ENCODE data around the gene TNFRSF1A.

Gene TNFRSF1A

DNA sequence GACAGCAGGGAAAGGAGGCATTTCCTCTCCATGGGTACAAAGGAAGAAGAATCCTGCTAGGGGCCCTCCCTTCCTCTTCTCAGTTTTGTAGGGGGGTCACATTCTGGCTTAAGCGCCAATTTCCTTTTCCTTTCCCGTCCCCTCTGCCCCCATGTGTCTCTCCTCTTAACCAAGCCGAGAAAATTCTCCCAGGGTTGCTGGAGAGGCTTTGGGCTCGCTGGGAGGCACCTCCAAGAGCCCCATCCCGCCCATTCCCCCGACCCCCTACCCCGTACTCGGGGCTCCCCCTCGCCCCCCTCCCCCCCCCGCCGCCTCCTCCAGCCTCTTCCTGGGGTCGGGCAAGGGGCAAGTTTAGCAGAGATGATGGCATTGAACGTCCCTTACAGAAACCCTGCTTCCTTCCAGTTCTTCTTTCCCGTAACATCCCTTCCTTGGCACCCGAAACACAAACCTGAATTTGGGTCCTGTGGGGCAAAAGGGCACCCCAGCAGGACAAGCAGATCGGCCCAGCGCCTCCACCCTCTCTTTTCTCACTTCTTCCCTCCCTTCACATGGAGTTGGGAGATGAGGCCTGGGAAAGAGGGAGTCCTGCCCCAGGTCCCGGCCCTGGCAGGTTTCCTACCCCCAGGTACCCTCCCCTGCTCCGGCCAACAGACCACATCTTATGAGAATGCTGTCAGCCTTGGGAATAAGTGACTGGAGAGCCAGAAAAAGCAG is 17.7 kb downstream of the TNFRSF1A start:
- no peaks in the 10 kb centered on the region for H3K9me3 ChIP-seq
- peak overlapping the region; percentile 45 for H3K4me3 ChIP-seq
- peaks cover 33% of the 10 kb centered on the region for H4K20me1 ChIP-seq
- peak overlapping the region; percentile 77 for H3K9ac ChIP-seq
- peaks cover 22% of the 10 kb centered on the region for H3K36me3 ChIP-seq
- H3K4me2 ChIP-seq = peak overlapping the region; percentile 85
- peak overlapping the region; percentile 75 for H3K27ac ChIP-seq
- peaks cover 74% of the 10 kb centered on the region for H3K4me1 ChIP-seq
- TF ChIP-seq Cebpa-rat (IDR thresholded peaks at IDR 0.05) = no peak
- no peaks in the 10 kb centered on the region for H3K27me3 ChIP-seq

DNA sequence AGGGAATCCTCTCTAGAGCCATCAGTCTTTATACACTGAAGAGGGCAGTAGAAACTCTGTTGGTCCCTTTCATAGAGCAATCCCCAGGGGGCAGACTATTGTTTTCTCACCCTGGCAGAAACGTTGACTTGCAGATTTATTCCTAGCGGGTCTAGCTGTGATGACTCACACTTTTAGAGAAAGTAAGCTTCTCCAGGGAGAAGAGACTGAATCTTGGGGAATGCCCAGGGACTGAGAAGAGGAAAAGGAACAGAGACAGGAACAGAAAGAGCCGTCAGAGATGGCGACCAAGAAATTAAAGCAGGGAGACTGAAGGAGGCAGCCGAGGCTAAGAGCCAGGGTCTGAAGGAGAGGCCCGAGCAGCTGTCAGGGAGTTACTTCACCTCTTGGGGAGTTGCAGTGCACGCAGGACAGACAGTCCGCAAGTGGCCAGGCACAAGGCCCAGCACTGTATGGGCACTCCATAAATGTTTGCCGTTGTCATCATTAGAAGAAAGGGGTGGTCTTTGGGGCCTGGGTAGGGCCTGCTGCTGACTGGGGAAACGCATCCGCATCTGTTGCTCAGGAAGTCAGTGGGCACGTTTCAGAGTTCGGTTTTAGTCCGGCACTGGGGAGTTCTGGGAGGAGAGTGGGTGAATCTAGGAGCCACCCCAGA is 18.4 kb downstream of the TNFRSF1A start:
- no peak for TF ChIP-seq Cebpa-rat (IDR thresholded peaks at IDR 0.05)
- peak overlapping the region; percentile 45 for H3K4me3 ChIP-seq

DNA sequence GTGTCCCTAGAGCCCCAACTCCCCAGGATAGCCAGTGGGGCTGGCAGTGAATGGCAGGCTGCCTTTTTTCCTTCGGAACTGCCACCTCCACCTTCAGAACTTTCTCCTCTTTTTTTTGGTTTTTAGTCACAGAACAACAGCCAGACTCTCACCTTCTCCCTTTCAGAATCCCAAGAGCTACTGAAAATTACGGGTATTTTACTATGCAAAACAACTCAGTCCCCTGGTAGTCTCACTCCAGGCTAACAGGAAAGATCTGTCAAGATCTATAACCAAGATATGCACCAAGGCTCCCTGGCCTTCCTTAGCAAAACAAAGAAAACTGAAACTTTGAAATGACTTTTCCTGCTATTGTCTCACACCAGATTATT is 18.9 kb downstream of the TNFRSF1A start:
- H3K27me3 ChIP-seq = no peaks in the 10 kb centered on the region
- H3K36me3 ChIP-seq = peaks cover 10% of the 10 kb centered on the region
- TF ChIP-seq Cebpa-rat (IDR thresholded peaks at IDR 0.05) = no peak
- H3K9me3 ChIP-seq = no peaks in the 10 kb centered on the region
- H3K4me2 ChIP-seq = peak overlapping the region; percentile 85
- H3K9ac ChIP-seq = peak overlapping the region; percentile 77
- peak overlapping the region; percentile 75 for H3K27ac ChIP-seq
- H3K4me1 ChIP-seq = peaks cover 73% of the 10 kb centered on the region
- H4K20me1 ChIP-seq = peaks cover 21% of the 10 kb centered on the region
- H3K4me3 ChIP-seq = peak overlapping the region; percentile 45; the same call in 1 of the 2 replicates

More for the DNA sequence above, 18.4 kb downstream of the TNFRSF1A start:
- Histone ChIP-seq H3K27ac (peak overlapping the region; percentile 75), H3K36me3 (peaks cover 15% of the 10 kb centered on the region), H4K20me1 (peaks cover 26% of the 10 kb centered on the region), H3K9me3 (no peaks in the 10 kb centered on the region), H3K9ac (peak overlapping the region; percentile 77), H3K4me1 (peaks cover 73% of the 10 kb centered on the region), H3K27me3 (no peaks in the 10 kb centered on the region), H3K4me2 (peak overlapping the region; percentile 85)

DNA sequence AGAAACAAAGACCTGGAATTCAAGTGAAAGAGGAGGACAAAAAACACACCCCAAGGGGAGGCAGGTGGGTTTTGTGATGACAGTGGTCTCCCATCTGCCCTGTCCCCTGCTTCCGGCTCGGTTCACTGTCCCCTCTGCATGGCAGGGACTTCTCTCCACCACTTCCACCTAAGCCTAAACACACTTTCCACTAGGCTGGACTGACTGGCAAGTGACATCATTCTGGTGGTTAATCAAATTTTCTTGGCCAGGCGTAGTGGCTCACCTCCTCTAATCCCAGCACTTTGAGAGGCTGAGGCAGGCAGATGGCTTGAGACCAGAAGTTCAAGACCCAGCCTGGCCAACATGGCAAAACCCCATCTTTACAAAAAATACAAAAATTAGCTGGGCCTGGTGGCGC is 19.5 kb downstream of the TNFRSF1A start:
- H3K9ac ChIP-seq = peak overlapping the region; percentile 77
- no peak for TF ChIP-seq Cebpa-rat (IDR thresholded peaks at IDR 0.05)

DNA sequence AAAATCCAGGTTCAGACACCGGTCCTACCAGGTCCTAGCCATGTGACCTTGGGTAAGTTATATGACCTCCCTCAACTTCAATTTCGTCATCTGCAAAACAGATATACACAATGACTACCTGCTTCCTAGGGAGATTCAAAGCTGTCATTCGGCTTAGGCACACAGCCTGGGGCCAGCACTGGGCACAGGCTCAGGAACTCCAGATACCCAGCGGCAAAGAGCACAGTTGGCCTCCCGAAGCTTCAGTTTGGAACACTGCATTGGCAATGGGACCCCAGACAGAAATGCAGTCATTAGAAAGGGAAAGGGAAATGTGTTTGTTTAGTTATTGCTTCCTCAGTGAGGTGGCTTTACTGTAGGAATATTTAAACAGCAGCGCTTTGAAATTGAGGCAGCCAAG is 20.0 kb downstream of the TNFRSF1A start:
- H3K36me3 ChIP-seq = no peaks in the 10 kb centered on the region
- peaks cover 11% of the 10 kb centered on the region for H4K20me1 ChIP-seq
- peaks cover 66% of the 10 kb centered on the region for H3K4me1 ChIP-seq
- no peaks in the 10 kb centered on the region for H3K9me3 ChIP-seq
- H3K4me3 ChIP-seq = no peak overlapping the region
- no peak for TF ChIP-seq Cebpa-rat (IDR thresholded peaks at IDR 0.05)
- H3K4me2 ChIP-seq = peak overlapping the region; percentile 85
- H3K9ac ChIP-seq = no peak overlapping the region
- peak overlapping the region; percentile 75; the same call in 1 of the 2 replicates for H3K27ac ChIP-seq
- no peaks in the 10 kb centered on the region for H3K27me3 ChIP-seq

More for the DNA sequence above, 19.5 kb downstream of the TNFRSF1A start:
- Histone ChIP-seq H4K20me1 (peaks cover 15% of the 10 kb centered on the region), H3K4me2 (peak overlapping the region; percentile 85), H3K36me3 (peaks cover 4% of the 10 kb centered on the region; the same call in 1 of the 2 replicates), H3K4me3 (no peak overlapping the region), H3K27ac (peak overlapping the region; percentile 75; the same call in 1 of the 2 replicates), H3K9me3 (no peaks in the 10 kb centered on the region), H3K4me1 (peaks cover 71% of the 10 kb centered on the region), H3K27me3 (no peaks in the 10 kb centered on the region)

DNA sequence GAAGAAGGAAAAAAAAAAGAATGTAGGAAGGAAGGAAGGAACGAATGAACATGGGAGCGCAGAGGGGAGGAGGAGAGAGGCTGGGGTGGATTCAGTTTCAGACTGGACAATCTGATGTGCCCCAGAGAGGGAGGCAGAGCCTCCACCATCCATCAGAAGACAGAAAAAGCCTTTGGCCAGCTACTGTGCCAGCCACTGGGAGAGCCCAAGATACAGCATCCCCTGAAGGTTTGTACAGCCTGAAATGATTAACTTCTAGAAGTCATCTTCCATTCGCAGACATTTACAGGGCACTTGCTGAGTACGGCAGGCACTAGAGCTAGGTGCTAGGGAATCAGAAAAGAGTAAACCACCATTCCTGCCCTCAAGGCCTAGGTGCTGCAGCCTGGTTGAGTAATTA is 22.4 kb downstream of the TNFRSF1A start:
- Histone ChIP-seq H3K27me3 (0 out of 2 replicates have a peak, but pooled peaks cover 3% of the 10 kb centered on the region), H3K27ac (no peak overlapping the region), H3K36me3 (no peaks in the 10 kb centered on the region), H3K9me3 (no peaks in the 10 kb centered on the region), H4K20me1 (no peaks in the 10 kb centered on the region), H3K4me2 (no peak overlapping the region), H3K9ac (no peak overlapping the region), H3K4me3 (no peak overlapping the region), H3K4me1 (peaks cover 42% of the 10 kb centered on the region)
- no peak for TF ChIP-seq Cebpa-rat (IDR thresholded peaks at IDR 0.05)

DNA sequence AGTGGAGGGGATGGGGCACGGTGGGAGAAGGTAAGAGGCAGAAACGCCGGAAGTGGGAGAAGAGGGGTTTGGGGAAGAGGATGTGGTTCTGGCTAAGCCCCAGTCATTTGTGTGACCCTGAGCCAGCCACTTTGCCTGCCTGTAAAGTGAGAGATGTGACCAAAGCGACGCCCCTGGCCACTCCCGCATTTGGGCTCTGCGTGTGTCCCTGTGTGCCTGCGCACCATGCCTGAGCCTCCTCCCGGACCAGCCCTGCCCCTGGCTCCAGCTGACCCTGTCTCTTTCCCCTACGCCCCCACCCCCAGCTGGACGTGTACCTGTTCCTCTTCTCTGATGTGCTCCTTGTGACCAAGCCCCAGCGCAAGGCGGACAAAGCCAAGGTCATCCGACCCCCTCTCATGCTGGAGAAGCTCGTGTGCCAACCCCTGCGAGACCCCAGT is 23.4 kb downstream of the TNFRSF1A start:
- peaks cover 34% of the 10 kb centered on the region for H3K4me1 ChIP-seq
- 0 out of 2 replicates have a peak, but pooled peaks cover 3% of the 10 kb centered on the region for H3K27me3 ChIP-seq
- TF ChIP-seq Cebpa-rat (IDR thresholded peaks at IDR 0.05) = no peak
- H3K4me2 ChIP-seq = peak overlapping the region; percentile 63
- no peaks in the 10 kb centered on the region for H4K20me1 ChIP-seq
- no peaks in the 10 kb centered on the region for H3K9me3 ChIP-seq
- no peak overlapping the region for H3K4me3 ChIP-seq
- no peaks in the 10 kb centered on the region for H3K36me3 ChIP-seq
- H3K27ac ChIP-seq = no peak overlapping the region
- H3K9ac ChIP-seq = no peak overlapping the region

DNA sequence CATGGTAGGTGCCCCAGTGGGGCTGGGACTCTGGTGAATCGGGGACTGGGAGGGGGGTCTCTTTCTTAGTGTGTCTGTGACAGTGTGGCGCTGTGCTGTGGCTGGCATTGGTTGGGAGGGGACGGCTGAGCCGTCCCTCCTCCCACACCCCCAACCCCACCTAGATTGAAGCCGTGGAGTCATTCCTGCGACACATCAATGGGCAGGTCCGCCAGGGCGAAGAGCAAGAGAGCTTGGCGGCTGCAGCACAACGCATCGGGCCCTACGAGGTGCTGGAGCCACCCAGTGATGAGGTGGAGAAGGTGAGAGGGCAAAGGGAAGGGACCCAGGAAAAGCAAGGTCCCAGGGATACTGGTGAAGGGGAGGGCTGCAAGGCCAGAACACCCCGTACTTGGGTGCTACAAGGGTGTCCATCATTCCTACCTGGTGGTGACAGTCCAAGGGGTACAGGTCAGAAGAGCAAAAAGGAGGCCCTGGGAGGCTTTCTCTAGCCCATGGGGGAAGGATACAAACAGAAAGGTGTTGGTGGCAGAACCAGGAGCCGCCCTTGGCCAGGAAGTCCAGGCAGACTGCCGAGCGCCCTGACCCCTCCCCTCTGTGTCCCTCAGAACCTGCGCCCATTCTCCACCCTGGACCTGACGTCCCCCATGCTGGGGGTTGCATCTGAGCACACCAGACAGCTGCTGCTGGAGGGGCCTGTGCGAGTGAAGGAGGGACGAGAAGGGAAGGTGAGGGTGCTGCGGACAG is 24.0 kb downstream of the TNFRSF1A start:
- H3K4me3 ChIP-seq = no peak overlapping the region
- H3K9me3 ChIP-seq = no peaks in the 10 kb centered on the region
- H3K4me2 ChIP-seq = peak overlapping the region; percentile 63
- peaks cover 34% of the 10 kb centered on the region for H3K4me1 ChIP-seq
- 0 out of 2 replicates have a peak, but pooled peaks cover 3% of the 10 kb centered on the region for H3K27me3 ChIP-seq
- no peaks in the 10 kb centered on the region for H3K36me3 ChIP-seq
- H4K20me1 ChIP-seq = no peaks in the 10 kb centered on the region
- TF ChIP-seq Cebpa-rat (IDR thresholded peaks at IDR 0.05) = no peak
- H3K9ac ChIP-seq = no peak overlapping the region
- no peak overlapping the region for H3K27ac ChIP-seq

DNA sequence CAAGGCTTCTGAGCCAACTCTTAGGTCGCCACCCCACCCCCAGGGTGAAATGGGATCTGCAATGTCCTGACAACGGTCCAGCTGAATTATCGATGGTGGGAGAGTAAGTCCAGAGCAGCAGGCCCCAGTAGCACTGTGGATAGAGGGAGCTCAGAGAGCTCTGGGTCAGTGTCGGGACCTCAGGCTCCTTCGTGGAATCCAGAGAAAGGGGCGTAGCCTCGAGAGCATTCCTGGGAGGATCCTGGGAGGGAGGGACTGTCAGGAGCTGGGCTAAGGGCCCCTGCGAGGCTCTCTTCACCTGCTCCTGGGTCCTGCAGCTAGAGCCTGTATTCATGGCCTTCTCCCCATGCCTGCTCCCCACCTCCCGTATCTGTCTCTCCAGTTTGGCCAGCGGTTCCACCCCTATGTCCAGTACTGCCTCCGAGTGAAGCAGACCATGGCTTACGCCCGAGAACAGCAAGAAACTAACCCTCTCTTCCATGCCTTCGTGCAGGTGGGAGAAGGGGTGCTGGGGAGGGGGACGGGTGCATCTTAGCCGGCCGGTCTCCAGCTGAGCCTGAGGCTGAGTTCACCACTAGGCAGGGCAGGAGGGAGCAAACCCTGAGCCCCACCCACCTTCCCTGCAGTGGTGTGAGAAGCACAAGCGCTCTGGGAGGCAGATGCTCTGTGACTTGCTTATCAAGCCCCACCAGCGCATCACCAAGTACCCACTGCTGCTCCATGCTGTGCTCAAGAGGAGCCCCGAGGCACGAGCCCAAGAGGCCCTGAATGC is 24.8 kb downstream of the TNFRSF1A start:
- no peaks in the 10 kb centered on the region for H3K36me3 ChIP-seq
- H3K9ac ChIP-seq = no peak overlapping the region
- no peak for TF ChIP-seq Cebpa-rat (IDR thresholded peaks at IDR 0.05)
- H3K9me3 ChIP-seq = no peaks in the 10 kb centered on the region
- H3K4me3 ChIP-seq = no peak overlapping the region
- H4K20me1 ChIP-seq = no peaks in the 10 kb centered on the region
- H3K27me3 ChIP-seq = peaks cover 8% of the 10 kb centered on the region; the same call in 1 of the 2 replicates
- no peak overlapping the region for H3K27ac ChIP-seq
- H3K4me1 ChIP-seq = peaks cover 34% of the 10 kb centered on the region
- no peak overlapping the region; the same call in 1 of the 2 replicates for H3K4me2 ChIP-seq
